ENCODE measurements around the gene WNT3. TPM values are rescaled to one million over a fixed set of nuclear protein-coding genes. Genes with fewer than 3 reads are reported as not detected.
A peak's percentile ranks its signal among the peaks of the same experiment; 100 is the strongest.
"Not testable (repeated sequence)": the region's sequence is repeated elsewhere in the genome, so short reads cannot be mapped to it uniquely, and the experiment has no call there.

The WNT3 gene
- total RNA-seq, 2 experiments from 2014 or later, result not detected

DNA sequence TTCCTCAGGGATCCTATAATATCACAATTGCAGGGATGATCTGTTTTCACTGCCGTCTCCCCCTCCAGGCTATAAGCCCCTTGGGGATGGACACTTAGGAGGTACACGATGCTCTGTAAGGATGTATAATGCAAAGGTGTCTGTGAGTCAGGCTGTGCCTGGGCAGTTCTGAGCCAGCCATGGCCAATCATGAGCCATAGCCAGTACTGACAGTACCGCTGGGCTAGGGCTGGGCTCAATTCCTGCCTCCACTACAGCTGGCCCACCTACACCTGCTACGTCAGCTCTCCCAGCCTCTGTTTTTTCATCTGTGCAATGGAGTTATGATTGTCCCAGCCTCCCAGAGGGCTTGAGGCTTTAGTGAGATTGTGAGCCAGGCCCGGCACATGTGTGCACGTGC is 30.0 kb upstream of the WNT3 start:
- H3K4me3 Mint-ChIP-seq, result no peak overlapping the region
- H3K4me1 Mint-ChIP-seq, result peaks cover 5% of the 10 kb centered on the region
- POLR2A ChIA-PET, result interaction anchor here (0.6 kb wide), 1 partner anchor 430 kb away, joined by 3 read pairs; no protein-coding TSS in a partner anchor
- H3K27ac Mint-ChIP-seq, result no peak overlapping the region
- H3K36me3 Mint-ChIP-seq, result no peaks in the 10 kb centered on the region
- DNase-seq, result no peak
- no peaks in the 10 kb centered on the region for H3K9me3 Mint-ChIP-seq
- ATAC-seq (ENCODE audit: low read depth), result no peak
- H3K27me3 Mint-ChIP-seq, result peaks cover 63% of the 10 kb centered on the region

DNA sequence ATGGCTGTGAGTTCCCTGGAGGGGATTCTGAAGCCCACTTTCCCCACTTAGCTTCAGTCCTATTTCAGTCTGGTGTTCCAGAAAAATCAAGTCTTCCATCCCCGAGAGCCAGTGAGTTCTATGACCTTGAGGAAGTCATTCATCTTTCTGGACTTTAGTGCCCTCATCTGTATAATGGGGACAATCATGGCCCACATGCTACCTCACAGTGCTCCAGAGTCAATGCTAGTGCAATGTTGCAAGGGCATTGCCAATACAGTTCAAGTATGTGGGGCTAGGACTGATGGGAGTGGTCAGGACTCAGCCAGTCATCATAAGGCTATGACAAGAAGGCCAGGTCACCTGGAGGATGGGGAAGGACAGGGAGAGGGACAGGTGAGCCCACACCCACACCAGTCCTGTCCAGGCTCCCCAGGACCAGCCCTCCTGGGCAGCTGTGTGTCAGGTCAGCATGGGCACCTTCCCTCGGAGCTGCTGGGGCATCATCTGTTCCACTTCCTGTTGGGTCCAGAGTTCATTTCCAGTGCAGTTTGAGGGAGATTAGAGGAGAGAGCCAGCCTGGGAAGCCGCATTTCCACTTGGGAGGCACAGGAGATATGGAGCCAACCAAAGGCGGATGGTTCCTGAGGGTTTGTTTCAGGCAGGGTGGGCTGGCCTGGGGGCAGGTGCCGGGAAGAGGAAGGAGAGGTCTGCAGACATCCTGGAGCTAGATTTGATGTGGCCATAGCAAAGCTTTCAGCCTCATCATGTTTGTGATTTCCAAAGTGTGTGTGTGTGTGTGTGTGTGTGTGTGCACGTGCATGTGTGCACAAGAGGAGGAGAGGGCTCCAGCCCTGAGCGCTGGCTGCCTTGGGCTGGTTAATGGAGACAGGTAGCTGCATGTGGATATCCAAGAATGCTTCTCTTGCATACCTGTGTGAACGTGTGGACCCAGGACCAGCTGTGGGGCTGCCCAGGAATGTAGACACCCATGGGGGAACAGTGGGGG is 29.0 kb upstream of the WNT3 start:
- Mint-ChIP-seq H3K4me3 (no peak overlapping the region), H3K9me3 (peaks cover 4% of the 10 kb centered on the region), H3K27me3 (peaks cover 57% of the 10 kb centered on the region), H3K36me3 (peaks cover 4% of the 10 kb centered on the region), H3K4me1 (peaks cover 5% of the 10 kb centered on the region), H3K27ac (no peak overlapping the region)
- ATAC-seq (ENCODE audit: low read depth) (no peak), DNase-seq (no peak)
- POLR2A ChIA-PET, result no interaction called here

DNA sequence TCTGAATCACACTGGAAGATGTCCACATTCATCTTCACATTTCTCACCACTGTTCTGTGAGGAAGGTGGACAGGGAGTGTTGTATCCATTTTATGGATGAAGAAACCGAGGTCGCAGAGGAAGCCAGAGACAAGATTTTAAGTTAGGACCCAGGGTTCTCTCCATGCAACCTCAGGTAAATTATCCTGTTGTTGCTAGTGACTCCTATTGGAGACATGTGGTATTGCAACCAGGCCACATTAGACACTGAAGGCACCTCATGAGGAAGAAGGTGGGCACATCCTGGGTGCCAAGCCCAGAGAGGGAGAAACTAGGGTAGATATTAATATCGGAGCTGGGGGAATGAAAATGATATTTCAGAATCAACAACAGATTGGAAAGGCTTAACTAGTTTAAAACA is 24.3 kb upstream of the WNT3 start:
- POLR2A ChIA-PET, result no interaction called here
- Mint-ChIP-seq H3K27me3 (peaks cover 34% of the 10 kb centered on the region), H3K4me1 (no peaks in the 10 kb centered on the region)

DNA sequence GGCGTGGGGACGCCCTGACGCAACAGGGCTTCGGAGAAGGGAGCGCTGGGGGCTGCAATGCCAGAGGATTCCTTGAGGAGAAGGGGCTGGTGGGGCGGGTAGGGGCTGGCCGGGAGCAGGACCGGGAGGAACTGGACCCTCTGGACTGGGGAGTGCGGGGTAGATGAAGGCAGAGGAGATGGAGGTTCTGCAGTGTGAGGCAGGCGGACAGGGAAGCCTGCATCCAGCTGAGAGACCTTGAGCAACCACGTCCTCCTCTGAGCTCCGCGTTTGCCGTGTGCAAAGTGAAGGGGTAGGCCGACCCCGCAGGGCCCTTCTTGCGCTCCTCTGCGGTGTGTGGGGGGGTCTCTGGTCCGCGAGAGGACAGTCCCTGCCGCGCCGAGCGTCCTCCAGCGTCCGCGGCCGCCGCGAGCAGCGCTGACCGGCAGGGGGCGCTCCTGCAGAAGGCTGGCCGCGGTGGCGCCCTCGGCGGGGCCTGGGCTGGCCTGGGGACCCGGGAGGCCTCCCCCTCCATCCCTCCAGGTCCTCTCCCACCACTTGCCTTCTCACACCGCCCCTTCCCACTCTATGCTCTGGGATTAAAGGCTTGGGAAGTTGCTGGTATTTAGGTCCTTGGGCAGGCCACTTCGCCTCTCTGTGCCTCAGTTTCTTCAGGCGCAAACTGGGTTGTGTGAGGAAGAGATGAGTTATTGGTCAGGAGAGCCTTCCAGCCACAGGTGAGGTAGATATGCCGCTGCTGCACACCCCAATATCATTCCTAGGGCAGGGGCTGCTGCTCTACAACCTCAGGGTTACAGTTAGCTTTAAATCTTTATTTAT is 23.3 kb upstream of the WNT3 start:
- Mint-ChIP-seq H3K9me3 (peaks cover 4% of the 10 kb centered on the region), H3K27me3 (peaks cover 30% of the 10 kb centered on the region), H3K4me1 (no peaks in the 10 kb centered on the region), H3K4me3 (no peak overlapping the region), H3K36me3 (peaks cover 4% of the 10 kb centered on the region), H3K27ac (no peak overlapping the region)
- DNase-seq (peak; percentile 68), ATAC-seq (ENCODE audit: low read depth) (peak; percentile 47)
- POLR2A ChIA-PET, result no interaction called here

More for the DNA sequence above, 24.3 kb upstream of the WNT3 start:
- no peak for DNase-seq
- Mint-ChIP-seq H3K27ac (no peak overlapping the region), H3K4me3 (no peak overlapping the region), H3K9me3 (peaks cover 4% of the 10 kb centered on the region), H3K36me3 (peaks cover 4% of the 10 kb centered on the region)
- no peak for ATAC-seq (ENCODE audit: low read depth)

DNA sequence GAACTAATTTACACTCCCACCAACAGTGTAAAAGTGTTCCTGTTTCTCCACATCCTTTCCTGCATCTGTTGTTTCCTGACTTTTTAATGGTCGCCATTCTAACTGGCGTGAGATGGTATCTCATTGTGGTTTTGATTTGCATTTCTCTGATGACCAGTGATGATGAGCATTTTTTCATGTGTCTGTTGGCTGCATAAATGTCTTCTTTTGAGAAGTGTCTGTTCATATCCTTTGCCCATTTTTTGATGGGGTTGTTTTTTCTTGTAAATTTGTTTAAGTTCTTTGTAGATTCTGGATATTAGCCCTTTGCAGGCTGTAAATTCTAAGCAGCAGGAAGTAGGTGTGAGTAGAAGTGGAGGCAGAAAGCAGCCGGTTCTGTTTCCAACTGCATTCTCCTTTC is 22.1 kb upstream of the WNT3 start:
- peaks cover 29% of the 10 kb centered on the region for H3K27me3 Mint-ChIP-seq

DNA sequence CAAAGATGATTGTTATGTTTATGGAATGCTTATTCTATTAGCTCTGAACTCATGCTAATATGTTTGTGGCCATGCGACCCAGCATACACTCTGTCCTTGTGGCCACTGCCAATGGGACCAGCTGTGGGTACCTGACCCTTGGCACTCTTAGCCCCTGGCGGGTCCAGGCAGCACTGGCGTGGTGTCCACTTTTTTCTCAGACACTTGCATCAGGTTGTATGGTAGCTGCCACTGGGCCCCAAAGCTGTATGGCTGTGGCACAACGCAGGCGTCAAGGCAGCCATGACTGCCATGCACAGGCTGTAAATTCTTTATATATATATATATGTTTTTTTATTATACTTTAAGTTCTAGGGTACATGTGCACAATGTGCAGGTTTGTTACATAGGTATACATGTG is 20.7 kb upstream of the WNT3 start:
- Mint-ChIP-seq H3K4me1 (peaks cover 5% of the 10 kb centered on the region), H3K27me3 (peaks cover 26% of the 10 kb centered on the region)
- POLR2A ChIA-PET, result no interaction called here

More for the DNA sequence above, 22.1 kb upstream of the WNT3 start:
- H3K36me3 Mint-ChIP-seq; DNase-seq; H3K27ac Mint-ChIP-seq; H3K4me3 Mint-ChIP-seq; ATAC-seq (ENCODE audit: low read depth); POLR2A ChIA-PET; H3K4me1 Mint-ChIP-seq; H3K9me3 Mint-ChIP-seq: not testable (repeated sequence)

DNA sequence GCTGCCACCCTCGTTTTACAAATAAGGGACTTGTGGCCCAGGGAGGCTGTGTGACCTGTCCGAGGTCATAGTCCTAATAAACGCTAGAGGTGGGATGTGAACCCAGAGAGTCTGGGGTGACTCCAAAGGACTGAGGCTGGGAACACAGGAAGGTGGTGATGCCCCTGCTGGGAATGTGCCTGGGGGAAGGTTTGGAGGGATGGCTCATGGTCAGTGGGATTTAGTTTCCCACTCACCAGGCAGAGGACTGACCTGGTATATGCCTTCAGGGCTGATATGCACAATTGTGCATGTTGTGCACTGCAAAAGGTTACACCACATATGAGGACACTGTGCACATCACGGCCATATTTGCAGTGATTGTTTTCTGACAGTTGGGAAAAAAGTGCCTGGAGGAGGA is 19.0 kb upstream of the WNT3 start:
- Mint-ChIP-seq H3K36me3 (no peaks in the 10 kb centered on the region), H3K27me3 (peaks cover 24% of the 10 kb centered on the region), H3K4me1 (peaks cover 5% of the 10 kb centered on the region), H3K27ac (no peak overlapping the region), H3K4me3 (no peak overlapping the region), H3K9me3 (no peaks in the 10 kb centered on the region)
- POLR2A ChIA-PET, result no interaction called here
- ATAC-seq (ENCODE audit: low read depth) (no peak), DNase-seq (no peak)

More for the DNA sequence above, 20.7 kb upstream of the WNT3 start:
- no peak overlapping the region for H3K4me3 Mint-ChIP-seq
- no peak for ATAC-seq (ENCODE audit: low read depth)
- DNase-seq, result no peak
- H3K36me3 Mint-ChIP-seq, result peaks cover 4% of the 10 kb centered on the region
- H3K27ac Mint-ChIP-seq, result no peak overlapping the region
- peaks cover 4% of the 10 kb centered on the region for H3K9me3 Mint-ChIP-seq

DNA sequence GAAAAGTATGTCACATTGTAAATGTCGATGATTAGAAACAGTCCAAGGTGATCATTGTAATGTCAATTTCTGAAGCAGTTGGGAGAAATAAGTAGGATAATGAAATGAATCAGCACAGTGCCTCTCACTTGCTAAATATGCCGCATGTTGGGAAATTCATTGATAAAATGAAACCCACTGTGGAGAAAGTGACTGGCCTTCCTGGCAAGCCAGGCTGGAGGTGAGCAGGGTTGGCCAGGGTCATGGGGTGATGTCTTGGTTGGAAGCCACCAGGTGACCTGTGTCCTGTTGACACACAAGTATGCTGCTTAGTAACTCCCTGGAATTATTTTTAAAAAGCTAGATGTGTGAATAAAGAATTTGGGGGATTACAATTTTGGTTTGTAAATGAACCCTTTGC is 18.0 kb upstream of the WNT3 start:
- Mint-ChIP-seq H3K27ac (no peak overlapping the region), H3K4me1 (peaks cover 5% of the 10 kb centered on the region), H3K4me3 (no peak overlapping the region), H3K27me3 (peaks cover 27% of the 10 kb centered on the region), H3K9me3 (no peaks in the 10 kb centered on the region), H3K36me3 (no peaks in the 10 kb centered on the region)
- DNase-seq (no peak), ATAC-seq (ENCODE audit: low read depth) (no peak)
- POLR2A ChIA-PET, result no interaction called here

DNA sequence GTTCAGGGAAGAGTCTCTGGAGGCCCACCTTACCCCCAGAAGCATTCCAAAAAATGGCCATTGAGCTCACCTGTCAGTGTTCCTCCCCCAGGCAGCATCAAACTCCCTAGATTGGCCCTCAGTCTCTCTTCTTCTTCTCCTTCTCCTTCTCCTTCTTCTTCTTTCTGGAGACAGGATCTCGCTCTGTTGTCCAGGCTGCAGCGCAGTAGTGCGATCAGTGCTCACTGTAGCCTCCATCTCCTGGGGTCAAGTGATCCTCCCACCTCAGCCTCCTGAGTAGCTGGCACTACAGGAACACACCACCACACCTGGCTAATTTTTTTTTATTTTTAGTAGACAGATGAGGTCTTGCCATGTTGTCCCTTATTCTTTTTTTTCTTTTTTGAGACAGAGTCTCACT is 16.4 kb upstream of the WNT3 start:
- POLR2A ChIA-PET, result no interaction called here
- no peaks in the 10 kb centered on the region for H3K9me3 Mint-ChIP-seq
- ATAC-seq (ENCODE audit: low read depth), result no peak

DNA sequence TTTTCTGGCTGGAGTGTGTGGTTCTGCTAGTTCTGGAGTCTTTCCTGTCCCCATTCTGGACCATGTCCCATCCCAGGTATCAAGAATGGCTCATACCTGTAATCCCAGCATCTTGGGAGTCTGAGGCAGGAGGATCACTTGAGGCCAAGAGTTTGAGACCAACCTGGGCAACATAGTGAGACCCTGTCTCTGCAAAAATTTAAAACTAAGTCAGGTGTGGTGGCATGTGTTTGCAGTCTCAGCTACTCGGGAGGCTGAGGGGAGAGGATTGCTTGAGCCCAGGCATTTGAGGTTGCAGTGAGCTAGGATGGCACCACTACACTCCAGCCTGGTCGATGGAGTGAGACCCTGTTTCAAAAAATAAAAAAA is 15.3 kb upstream of the WNT3 start:
- no peak overlapping the region for H3K4me3 Mint-ChIP-seq
- H3K4me1 Mint-ChIP-seq, result peaks cover 5% of the 10 kb centered on the region
- peaks cover 27% of the 10 kb centered on the region for H3K27me3 Mint-ChIP-seq
- H3K9me3 Mint-ChIP-seq, result no peaks in the 10 kb centered on the region
- ATAC-seq (ENCODE audit: low read depth) (no peak), DNase-seq (no peak)
- POLR2A ChIA-PET, result no interaction called here
- no peaks in the 10 kb centered on the region for H3K36me3 Mint-ChIP-seq
- no peak overlapping the region for H3K27ac Mint-ChIP-seq

More for the DNA sequence above, 16.4 kb upstream of the WNT3 start:
- peaks cover 21% of the 10 kb centered on the region for H3K27me3 Mint-ChIP-seq
- H3K4me1 Mint-ChIP-seq, result peaks cover 5% of the 10 kb centered on the region
- H3K27ac Mint-ChIP-seq, result no peak overlapping the region
- H3K36me3 Mint-ChIP-seq, result no peaks in the 10 kb centered on the region
- H3K4me3 Mint-ChIP-seq, result no peak overlapping the region
- no peak for DNase-seq

DNA sequence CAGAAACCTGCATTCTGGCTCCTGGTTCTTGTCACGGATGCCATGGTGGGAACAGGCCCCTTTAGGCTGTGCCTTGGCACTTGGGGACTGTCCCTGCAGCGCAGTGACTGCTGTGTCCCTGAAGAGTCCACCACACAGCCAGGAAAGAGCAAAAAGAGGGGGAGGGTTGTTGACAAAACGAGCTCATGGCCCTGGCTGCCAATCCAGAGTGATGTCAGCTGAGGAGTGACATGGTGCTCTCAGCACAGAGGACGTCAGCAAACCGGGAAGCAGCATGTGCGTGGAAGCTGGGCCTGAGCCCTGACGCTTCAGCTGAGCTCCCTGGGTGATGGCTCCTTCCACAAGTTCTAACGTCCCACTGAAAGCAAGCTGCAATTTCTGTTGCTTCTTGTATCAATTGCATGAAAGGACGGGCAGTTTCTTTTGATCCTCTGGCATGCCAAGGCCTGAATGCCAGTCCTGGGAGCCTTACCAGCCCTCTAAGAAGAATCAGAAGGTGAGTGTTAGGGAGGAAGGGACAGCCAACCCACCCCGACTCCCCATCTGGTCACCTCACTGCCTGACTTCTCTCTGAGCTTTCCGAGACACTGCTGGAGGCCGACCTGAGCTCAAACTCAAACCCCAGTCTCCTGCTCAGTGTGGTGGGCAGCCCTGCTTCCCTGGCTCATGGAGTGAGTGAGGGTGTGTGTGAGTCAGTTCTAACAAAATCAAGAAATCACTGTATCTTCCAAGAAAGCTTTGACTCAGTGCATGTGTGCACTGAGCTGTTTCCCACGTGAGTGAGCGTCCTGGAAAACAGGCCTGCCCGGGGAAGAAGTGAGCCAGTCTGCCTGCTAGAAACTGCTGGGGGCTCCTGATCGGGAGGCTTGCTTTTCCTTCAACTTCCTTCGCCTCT is 14.7 kb upstream of the WNT3 start:
- peaks cover 5% of the 10 kb centered on the region for H3K4me1 Mint-ChIP-seq
- ATAC-seq (ENCODE audit: low read depth) (no peak), DNase-seq (no peak)
- H3K36me3 Mint-ChIP-seq, result no peaks in the 10 kb centered on the region
- H3K27ac Mint-ChIP-seq, result no peak overlapping the region
- H3K27me3 Mint-ChIP-seq, result peaks cover 31% of the 10 kb centered on the region
- no peak overlapping the region for H3K4me3 Mint-ChIP-seq
- H3K9me3 Mint-ChIP-seq, result no peaks in the 10 kb centered on the region
- POLR2A ChIA-PET, result no interaction called here

DNA sequence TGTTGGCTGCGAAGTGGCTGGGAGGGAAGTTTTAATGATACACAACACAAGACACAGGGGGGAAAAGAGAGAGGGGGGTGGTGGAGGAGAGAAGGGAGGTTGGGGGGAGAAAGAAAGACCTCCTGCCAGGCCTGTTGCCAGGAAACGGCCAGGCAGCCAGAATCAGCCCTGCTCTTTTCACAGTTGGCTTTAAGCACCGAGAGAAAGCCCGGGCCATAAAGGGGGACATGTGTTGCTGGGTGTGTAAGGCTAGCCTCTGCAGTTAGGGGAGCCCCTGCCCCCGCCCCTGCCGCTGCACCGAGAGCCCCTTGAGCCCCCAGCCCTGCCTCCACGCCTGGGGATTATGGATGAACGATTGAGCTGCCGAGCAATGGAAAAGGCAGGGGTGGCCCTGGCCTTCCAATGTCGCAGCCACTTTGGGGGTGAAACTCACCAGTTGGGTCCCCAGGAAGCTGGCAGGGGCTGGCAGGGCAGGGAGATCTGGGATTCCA is 13.9 kb upstream of the WNT3 start:
- Mint-ChIP-seq H3K27me3 (peaks cover 33% of the 10 kb centered on the region), H3K4me3 (no peak overlapping the region), H3K4me1 (peaks cover 5% of the 10 kb centered on the region), H3K9me3 (no peaks in the 10 kb centered on the region), H3K27ac (no peak overlapping the region), H3K36me3 (no peaks in the 10 kb centered on the region)
- ATAC-seq (ENCODE audit: low read depth), result no peak
- DNase-seq, result no peak
- POLR2A ChIA-PET, result no interaction called here

All from activated naive CD8-positive, alpha-beta T cell treated with anti-CD3 and anti-CD28 coated beads, Interleukin-2, amount 10 ng/mL, durations not matched to agents 7 days and 5 days (primary cell).